ENCODE measurements around the gene KIF16B. TPM values are rescaled to one million over a fixed set of nuclear protein-coding genes. Genes with fewer than 3 reads are reported as not detected.

Gene KIF16B
- total and polyA plus RNA-seq, 4 donors = 5.1 to 19.7 (median 8.4) TPM

GRCh38 chr20:16349523-16350260, 223.6 kb downstream of the KIF16B start:
- Histone ChIP-seq H3K27ac (ENCODE audit: low read depth in 1 of 2, low read length in 2 of 2) (no peak overlapping the region), H3K9ac (ENCODE audit: low read depth in 1 of 2, low read length in 2 of 2) (no peak overlapping the region), H3K27me3 (ENCODE audit: control insufficient read depth in 4 of 4, insufficient read depth in 4 of 4, low read length in 3 of 4) (no peaks in the 10 kb centered on the region), H3K36me3 (ENCODE audit: control insufficient read depth in 4 of 4, insufficient read depth in 3 of 4, low read depth in 1 of 4, low read length in 3 of 4) (no peaks in the 10 kb centered on the region), H3K4me1 (ENCODE audit: control insufficient read depth in 4 of 4, insufficient read depth in 4 of 4, low read length in 3 of 4) (no peaks in the 10 kb centered on the region), H3K9me3 (ENCODE audit: control insufficient read depth in 4 of 4, low read length in 3 of 4) (no peaks in the 10 kb centered on the region), H3K4me3 (ENCODE audit: low read depth in 1 of 3, low read length in 3 of 3) (no peak overlapping the region)
- WGBS = 89% methylated on average over 6 of the region's 6 CpGs
- TF ChIP-seq, protein P1, sequence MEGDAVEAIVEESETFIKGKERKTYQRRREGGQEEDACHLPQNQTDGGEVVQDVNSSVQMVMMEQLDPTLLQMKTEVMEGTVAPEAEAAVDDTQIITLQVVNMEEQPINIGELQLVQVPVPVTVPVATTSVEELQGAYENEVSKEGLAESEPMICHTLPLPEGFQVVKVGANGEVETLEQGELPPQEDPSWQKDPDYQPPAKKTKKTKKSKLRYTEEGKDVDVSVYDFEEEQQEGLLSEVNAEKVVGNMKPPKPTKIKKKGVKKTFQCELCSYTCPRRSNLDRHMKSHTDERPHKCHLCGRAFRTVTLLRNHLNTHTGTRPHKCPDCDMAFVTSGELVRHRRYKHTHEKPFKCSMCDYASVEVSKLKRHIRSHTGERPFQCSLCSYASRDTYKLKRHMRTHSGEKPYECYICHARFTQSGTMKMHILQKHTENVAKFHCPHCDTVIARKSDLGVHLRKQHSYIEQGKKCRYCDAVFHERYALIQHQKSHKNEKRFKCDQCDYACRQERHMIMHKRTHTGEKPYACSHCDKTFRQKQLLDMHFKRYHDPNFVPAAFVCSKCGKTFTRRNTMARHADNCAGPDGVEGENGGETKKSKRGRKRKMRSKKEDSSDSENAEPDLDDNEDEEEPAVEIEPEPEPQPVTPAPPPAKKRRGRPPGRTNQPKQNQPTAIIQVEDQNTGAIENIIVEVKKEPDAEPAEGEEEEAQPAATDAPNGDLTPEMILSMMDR (IDR thresholded peaks at IDR 0.05; ENCODE audit: low read depth, low read length, missing input control) = no peak
- TF ChIP-seq NR2F2 (IDR thresholded peaks at IDR 0.05) (no peak), JUND (IDR thresholded peaks at IDR 0.05) (no peak), TAF1 (conservative IDR thresholded peaks at IDR 0.05) (no peak), FOXA1 (IDR thresholded peaks at IDR 0.05) (no peak), YY1 (IDR thresholded peaks at IDR 0.05) (no peak), RAD21 (IDR thresholded peaks at IDR 0.05) (no peak), HNF4G (IDR thresholded peaks at IDR 0.05) (no peak), HNF4A (conservative IDR thresholded peaks at IDR 0.05) (no peak), REST (IDR thresholded peaks at IDR 0.05) (no peak), FOXA2 (IDR thresholded peaks at IDR 0.05) (no peak)
- TF ChIP-seq, protein P2, sequence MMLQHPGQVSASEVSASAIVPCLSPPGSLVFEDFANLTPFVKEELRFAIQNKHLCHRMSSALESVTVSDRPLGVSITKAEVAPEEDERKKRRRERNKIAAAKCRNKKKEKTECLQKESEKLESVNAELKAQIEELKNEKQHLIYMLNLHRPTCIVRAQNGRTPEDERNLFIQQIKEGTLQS (IDR thresholded peaks at IDR 0.05) = no peak
- DNase-seq (ENCODE audit: low spot score) = no peak

- H3K27me3 ChIP-seq (ENCODE audit: control insufficient read depth in 4 of 4, insufficient read depth in 4 of 4, low read length in 3 of 4) = no peaks in the 10 kb centered on the region
- no peak overlapping the region for H3K27ac ChIP-seq (ENCODE audit: low read depth in 1 of 2, low read length in 2 of 2)
- no peaks in the 10 kb centered on the region for H3K36me3 ChIP-seq (ENCODE audit: control insufficient read depth in 4 of 4, insufficient read depth in 3 of 4, low read depth in 1 of 4, low read length in 3 of 4)
- no peaks in the 10 kb centered on the region for H3K4me1 ChIP-seq (ENCODE audit: control insufficient read depth in 4 of 4, insufficient read depth in 4 of 4, low read length in 3 of 4)
- no peak for DNase-seq (ENCODE audit: low spot score)
- H3K9ac ChIP-seq (ENCODE audit: low read depth in 1 of 2, low read length in 2 of 2) = no peak overlapping the region
- H3K9me3 ChIP-seq (ENCODE audit: control insufficient read depth in 4 of 4, low read length in 3 of 4) = no peaks in the 10 kb centered on the region
- WGBS = 97% methylated on average over 7 of the region's 7 CpGs
- no peak overlapping the region for H3K4me3 ChIP-seq (ENCODE audit: low read depth in 1 of 3, low read length in 3 of 3)
- TF ChIP-seq, protein P1 (IDR thresholded peaks at IDR 0.05; ENCODE audit: low read depth, low read length, missing input control) = no peak
- TF ChIP-seq HNF4A (conservative IDR thresholded peaks at IDR 0.05) (no peak), SP1 (IDR thresholded peaks at IDR 0.05) (no peak), JUND (IDR thresholded peaks at IDR 0.05) (no peak), HNF4G (IDR thresholded peaks at IDR 0.05) (no peak), REST (IDR thresholded peaks at IDR 0.05) (no peak), RAD21 (IDR thresholded peaks at IDR 0.05) (no peak), GABPA (IDR thresholded peaks at IDR 0.05 in 1 of 2, conservative IDR thresholded peaks at IDR 0.05 in 1 of 2) (no peak), TAF1 (conservative IDR thresholded peaks at IDR 0.05) (no peak), FOXA2 (IDR thresholded peaks at IDR 0.05) (no peak), RXRA (IDR thresholded peaks at IDR 0.05) (no peak), NR2F2 (IDR thresholded peaks at IDR 0.05) (no peak), FOXA1 (IDR thresholded peaks at IDR 0.05) (no peak)
- TF ChIP-seq, protein P3, sequence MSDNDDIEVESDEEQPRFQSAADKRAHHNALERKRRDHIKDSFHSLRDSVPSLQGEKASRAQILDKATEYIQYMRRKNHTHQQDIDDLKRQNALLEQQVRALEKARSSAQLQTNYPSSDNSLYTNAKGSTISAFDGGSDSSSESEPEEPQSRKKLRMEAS (IDR thresholded peaks at IDR 0.05) = no peak
- TF ChIP-seq, protein P2 (IDR thresholded peaks at IDR 0.05) = no peak
Measured at GRCh38 chr20:16346956-16347355, 226.3 kb downstream of the KIF16B start.

Measured in liver (tissue), 9 donors.